ENCODE data around the gene MEX3D.
"Not testable (repeated sequence)": the region's sequence is repeated elsewhere in the genome, so short reads cannot be mapped to it uniquely, and the experiment has no call there.

MEX3D gene

DNA sequence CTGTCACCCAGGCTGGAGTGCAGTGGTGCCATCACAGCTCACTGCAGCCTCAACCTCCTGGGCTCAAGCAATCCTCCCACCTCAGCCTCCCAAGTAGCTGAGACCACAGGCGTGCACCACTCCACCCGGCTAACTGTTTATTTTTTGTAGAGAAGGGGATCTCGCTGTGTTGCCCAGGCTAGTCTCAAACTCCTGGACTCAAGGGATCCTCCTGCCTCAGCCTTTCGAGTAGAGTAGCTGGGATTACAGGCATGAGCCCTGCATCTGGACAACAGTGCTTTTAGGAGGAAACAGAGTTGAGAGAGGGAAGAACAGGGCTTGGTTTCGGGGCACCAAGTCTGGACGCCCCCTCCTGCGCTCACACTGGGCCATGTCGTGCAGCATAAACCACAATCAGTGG lies 48.3 kb downstream of the MEX3D start:
- DNase-seq (ENCODE audit: low read depth, low spot score), result not testable (repeated sequence)

GRCh38 chr19:1518471-1518870 lies 49.7 kb downstream of the MEX3D start:
- DNase-seq (ENCODE audit: low read depth, low spot score), result no peak

DNA sequence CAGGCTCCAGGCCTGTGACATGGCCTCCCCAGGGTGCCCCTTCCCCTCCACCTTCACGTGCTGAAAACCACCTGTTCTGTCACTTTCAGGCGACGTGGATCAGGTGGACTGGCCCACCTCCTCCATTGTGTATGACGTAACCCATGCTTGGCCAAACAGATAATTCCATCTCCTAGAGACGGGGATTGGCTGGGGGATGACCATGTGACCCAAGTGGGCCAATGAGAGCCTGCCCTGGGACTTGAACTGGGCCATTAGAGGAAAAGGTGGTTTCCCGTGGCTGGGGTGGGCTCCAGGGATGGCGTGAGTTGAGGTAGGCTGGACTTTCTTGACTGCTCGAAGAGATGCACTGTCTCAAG lies 51.8 kb downstream of the MEX3D start:
- no peak for DNase-seq (ENCODE audit: low read depth, low spot score)

DNA sequence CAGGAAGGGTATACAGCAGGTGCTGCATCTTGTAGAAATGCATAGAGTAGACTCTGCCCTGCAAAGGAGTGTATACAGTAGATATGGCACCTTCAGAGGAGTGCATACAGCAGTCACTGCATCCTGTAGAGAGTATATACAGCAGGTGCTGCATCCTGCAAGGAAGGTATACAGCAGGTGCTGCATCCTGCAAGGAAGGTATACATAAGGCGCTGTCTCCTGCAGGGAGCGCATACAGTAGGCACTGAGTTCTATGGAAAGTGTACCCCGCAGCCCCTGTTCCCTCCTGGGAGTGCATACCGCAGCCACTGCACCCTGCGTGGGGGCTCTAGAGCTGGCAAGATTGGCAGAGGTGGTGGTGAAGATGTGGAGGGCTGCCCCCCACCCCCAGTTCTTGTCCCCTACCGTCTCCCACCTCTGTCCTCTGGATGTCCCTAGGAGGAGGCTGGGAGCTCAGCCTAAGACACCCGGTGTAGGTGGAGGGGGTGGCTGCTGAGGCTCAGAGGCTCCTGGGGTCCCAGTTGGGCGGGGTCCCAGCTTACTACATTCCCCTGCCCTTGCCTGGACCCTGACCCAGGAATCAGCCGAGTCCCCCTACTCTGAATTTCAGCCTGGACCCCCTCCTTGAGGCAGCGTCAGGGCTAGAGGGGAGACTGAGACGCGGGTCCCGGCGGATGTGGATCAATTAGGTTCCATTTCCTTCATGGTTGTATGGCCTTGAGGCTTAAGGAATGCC lies 53.0 kb downstream of the MEX3D start:
- DNase-seq (ENCODE audit: low read depth, low spot score), result no peak

GRCh38 chr19:1514295-1514661 lies 53.8 kb downstream of the MEX3D start:
- no peak for DNase-seq (ENCODE audit: low read depth, low spot score)

DNA sequence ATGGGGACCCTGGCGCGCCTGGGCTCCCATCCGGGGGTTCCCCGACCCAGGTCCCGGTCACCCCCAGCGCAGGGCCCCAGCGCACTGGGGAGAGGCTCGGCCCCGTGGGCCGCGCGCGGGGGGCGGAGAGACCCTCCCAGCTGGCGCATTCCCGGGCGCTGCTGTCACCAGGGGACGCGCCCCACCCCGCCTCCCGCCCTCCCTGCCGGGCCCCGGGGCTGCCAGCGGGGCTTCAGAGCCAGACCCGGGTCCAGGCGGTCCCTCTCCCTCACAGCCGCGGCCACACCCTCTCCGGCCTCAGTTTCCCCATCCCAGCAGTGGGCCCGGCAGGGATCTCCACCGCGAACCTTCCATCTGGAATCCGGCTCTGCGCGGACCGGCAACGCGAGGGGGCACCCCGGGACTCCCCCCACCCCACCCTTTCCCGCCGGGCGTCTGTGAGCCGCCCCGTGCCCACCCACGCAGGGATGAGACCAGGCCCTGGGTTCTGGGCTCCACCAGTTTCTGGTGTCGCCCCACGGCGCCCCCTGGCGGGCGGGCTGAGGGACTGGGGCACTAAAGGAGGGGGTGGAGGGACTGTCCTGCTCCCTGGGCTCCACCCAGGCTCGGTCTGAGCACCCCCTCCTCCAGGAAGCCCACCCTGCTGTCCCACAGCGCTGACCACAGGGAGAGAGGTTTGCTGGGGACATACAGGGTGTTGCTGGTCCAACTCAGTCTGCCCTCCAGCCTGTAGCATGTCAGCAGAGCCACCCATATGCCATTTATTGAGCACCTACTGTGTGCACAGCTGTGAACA lies 54.4 kb downstream of the MEX3D start:
- peak; percentile 40 for DNase-seq (ENCODE audit: low read depth, low spot score)

- DNase-seq (ENCODE audit: low read depth, low spot score), result peak; percentile 25
These were observed 55.2 kb downstream of the MEX3D start, which contains the start of gene ADAMTSL5 for GRCh38 chr19:1512671-1513498. Gene ADAMTSL5 (minus strand): TSS chr19:1513019. CDS start chr19:1510943, 2,076 bp downstream.

DNA sequence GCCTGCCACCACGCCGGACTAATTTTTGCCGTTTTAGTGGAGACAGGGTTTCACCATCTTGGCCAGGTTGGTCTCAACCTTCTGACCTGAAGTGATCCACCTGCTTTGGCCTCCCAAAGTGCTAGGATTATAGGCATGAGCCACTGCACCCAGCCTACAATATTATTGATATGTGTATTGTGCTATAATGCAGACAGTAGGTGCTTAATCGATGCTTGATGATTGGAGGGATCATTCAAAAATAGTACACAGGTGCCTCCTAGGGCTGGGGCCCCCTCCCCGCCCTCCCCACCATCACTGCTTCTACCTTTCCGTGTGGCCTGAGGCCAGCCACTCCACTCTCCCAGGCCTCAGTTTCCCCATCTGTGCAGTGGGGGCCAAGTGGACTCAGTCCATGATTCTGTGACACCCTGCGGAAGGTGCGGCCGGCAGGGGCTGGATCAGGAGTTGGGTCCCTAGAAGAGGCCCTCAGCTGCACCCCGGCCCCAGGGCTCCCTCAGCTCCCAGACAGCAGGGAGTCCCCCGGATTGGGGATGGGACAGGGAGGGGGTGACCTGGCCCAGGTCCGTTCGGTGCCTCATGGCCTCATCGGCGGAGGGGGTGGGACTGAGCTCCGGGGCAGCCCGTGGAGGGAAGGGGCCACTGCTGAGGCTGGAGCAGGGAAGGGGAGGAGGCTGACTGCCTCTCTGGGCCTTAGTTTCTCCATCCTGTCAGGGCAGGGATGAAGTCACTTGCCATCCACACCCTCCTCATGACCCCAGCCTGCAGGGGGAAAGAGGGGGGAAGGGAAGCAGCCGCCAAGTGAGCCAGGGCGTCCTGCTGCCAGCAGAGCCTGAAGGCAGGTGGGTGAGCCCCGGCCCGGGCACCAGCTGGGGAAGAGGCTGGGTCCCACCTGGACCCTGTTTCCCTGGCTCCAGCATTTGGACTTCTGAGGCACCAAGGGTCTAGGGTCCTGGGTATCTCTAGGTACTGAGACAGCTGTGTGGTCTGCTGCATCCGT lies 56.5 kb downstream of the MEX3D start:
- DNase-seq (ENCODE audit: low read depth, low spot score), result no peak

DNA sequence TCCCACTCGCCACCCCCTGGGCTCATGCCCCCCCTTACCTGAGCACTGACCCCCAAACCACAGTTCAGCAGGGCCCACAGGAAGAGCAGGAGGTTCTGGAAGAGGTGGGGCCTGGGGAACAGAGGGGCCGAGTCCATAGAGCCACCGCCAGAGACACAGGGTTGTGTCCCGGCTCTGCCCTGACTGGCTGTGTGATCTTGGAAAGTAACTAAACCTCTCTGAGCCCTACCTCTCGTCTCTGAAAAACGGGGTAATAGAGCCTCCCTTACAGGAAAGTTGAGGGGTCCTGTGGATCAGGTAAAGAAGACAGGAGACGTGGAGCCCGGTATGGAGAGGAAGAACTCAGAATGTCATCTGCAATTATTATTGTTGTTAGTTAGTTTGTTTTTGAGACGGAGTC lies 57.3 kb downstream of the MEX3D start:
- DNase-seq (ENCODE audit: low read depth, low spot score), result no peak

GRCh38 chr19:1510442-1510806 lies 57.7 kb downstream of the MEX3D start:
- DNase-seq (ENCODE audit: low read depth, low spot score), result no peak

GRCh38 chr19:1509602-1510441 lies 58.3 kb downstream of the MEX3D start:
- no peak for DNase-seq (ENCODE audit: low read depth, low spot score)

DNA sequence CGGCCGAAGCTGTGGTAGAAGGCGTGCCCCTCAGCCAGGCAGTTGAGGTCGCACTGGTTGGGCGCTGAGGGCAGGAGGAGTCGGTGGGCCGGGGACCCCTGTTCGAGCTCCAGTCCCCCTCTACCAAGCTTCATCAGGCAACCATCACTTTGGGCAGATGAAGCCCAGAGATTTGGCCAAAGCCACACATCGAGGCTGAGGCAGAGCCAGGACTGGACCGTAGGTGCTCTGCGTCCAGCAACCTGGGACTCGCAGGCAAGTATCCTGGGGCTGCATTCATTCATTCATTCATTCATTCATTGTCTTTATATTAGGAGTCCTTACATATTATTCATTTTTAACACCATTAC lies 59.6 kb downstream of the MEX3D start:
- DNase-seq (ENCODE audit: low read depth, low spot score), result no peak

DNA sequence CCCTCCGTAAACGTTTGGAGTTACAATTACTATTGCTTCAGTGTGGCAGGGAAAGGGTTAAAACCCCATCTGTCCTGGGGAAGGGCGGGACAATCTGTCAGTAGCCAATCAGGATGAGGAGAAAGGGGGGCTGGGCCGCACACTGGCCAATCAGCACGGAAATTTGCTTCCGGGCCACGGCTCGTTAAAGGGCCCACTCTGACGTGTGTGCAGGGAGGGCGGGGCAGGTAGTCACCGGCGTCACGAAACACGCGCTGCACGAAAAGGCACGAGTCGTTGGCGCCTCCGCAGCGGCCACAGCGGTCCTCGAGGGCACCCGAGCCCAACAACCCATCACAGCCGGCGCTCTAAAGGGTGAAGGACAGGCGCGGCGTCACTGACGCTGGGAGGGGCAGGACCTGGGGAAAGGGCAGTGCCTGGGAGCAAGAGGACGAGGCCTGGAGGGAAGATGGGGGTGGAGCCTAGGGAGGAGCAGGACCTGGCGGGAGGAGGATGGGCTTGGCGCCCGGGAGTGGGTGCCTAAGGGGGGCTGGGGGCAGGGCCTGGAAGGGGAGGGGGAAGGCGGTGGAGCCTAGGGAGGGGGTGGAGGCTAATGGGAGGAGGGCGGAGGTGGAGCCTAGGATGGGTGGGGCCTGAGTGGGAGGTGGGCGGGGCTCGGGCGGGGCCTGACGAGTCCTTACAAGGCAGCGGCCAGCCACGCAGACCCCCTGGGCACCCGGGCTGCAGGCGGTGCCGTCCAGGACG lies 60.2 kb downstream of the MEX3D start:
- DNase-seq (ENCODE audit: low read depth, low spot score), result peak; percentile 86

- DNase-seq (ENCODE audit: low read depth, low spot score), result no peak
These were observed 60.9 kb downstream of the MEX3D start for GRCh38 chr19:1507192-1507660.

DNA sequence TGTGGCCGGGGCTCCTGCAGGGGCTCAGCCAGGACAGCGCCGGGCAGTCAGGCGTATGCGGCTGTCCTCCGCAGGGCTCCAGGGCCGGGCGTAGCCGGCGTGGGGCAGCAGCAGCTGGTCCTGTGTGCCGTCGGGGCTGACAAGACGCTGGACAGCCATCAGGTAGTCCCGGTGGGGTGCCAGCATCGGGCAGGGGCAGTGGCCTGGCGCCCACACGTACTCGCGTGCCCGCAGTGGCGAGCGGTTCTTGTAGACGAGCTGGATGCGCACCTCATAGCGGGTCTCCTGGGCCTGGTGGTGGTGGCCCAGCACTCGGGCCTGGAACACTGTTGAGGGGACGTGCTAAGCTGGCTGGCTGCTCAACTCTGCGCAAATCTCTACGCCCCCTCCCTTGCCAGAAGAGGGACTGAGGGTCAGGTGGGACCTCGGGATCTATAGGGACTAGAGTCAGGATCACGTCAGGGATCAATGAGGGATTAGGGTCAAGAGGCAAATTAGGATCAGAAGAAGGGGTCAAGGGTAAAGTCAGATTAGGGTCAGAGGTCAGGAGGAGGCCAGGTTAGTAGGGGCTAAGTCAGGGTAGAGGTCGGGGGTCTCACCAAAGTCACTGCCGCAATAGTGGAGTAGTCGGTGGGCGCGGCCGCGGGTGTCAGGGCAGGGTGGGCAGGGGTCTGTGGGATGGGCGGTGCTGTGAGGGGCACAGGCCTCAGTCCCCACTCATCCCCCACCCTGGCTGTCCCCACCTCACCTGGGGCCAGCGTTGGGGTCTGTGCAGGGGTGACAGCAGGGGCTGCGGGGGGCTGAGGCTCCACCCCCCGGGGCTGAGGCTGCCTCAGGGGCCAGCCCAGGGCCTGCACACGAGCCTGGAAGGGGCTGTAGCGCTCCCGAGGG lies 61.9 kb downstream of the MEX3D start:
- DNase-seq (ENCODE audit: low read depth, low spot score), result no peak

GRCh38 chr19:1505012-1505411 lies 63.1 kb downstream of the MEX3D start:
- no peak for DNase-seq (ENCODE audit: low read depth, low spot score)

Data from activated naive CD8-positive, alpha-beta T cell treated with anti-CD3 and anti-CD28 coated beads, Interleukin-2, amount 50 U/mL, for 16 hours (primary cell).